BJ (cell line): ENCODE measurements around the gene ALKBH8. TPM values are rescaled to one million over a fixed set of nuclear protein-coding genes. Genes with fewer than 3 reads are reported as not detected.
"Not testable (repeated sequence)": the region's sequence is repeated elsewhere in the genome, so short reads cannot be mapped to it uniquely, and the experiment has no call there.

Source experiments
- CTCF ChIA-PET: fragments of 350-600 bp; formaldehyde crosslinking; extraction: SDS; loops from one replicate; lab custom pipeline; 2021; ENCODE audit warnings: antibody characterized with exemption, inconsistent platforms; lab: Yijun Ruan, JAX
- POLR2A ChIA-PET: fragments of 300-600 bp; sonication (Branson Sonifier 250); formaldehyde crosslinking; extraction: SDS; loops from one replicate; lab custom pipeline; 2021; ENCODE audit warnings: antibody characterized with exemption; lab: Charles Lee
- DNase-seq: peaks from one replicate; pipeline ENCODE4 v3.0.0-alpha.2; 2011; ENCODE audit warnings: low read depth
- H3K27me3 ChIP-seq: 2 replicates; pipeline ENCODE4 v1.6.0; 2011; ENCODE audit warnings: low read length; ENCODE audit not compliant: control insufficient read depth, insufficient read depth
- H3K36me3 ChIP-seq: 2 replicates; pipeline ENCODE4 v1.5.1; 2011; ENCODE audit warnings: low read length; ENCODE audit not compliant: control insufficient read depth, insufficient read depth
- H3K4me3 ChIP-seq: 2 replicates; pipeline ENCODE4 v1.5.1; 2011; ENCODE audit warnings: low read depth, mild to moderate bottlenecking, control low read depth, low read length
- polyA plus RNA-seq: library from polyadenylated mRNA; depleted of rRNA; stranded (reverse); fragments of >200 nt; gene quantifications from 2 replicates; pipeline ENCODE4 v1.2.3, GENCODE V29; 2011
- TF ChIP-seq, protein P1 (sequence below): IDR thresholded peaks from 2 replicates; pipeline ENCODE4 v1.5.1; 2011; ENCODE audit warnings: low read depth, mild to moderate bottlenecking, control low read depth, inconsistent platforms, low read length, moderate library complexity; ENCODE audit not compliant: insufficient read depth

ALKBH8 gene
- polyA plus RNA-seq, 1 experiment, result 2.9 TPM

DNA sequence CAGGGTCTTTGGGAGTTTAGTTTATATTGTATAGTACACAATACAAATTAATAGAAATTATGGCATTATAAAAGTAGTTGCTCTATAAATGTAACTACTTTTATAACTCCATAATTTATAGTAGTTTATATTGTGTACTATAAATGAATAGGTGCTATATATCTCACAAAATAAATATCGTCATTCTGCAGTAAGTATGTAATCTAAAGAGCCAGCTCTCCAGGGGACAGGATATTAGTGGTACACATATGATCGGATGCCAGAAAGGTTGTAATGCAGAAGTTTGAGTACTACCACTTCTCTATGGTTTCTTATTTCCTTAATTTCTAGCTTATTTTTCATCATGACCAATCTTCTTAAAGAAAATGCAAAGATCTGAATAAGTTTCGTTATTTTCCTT, 87.7 kb downstream of the ALKBH8 start:
- ChIA-PET CTCF (interaction anchor here (1.2 kb wide), 1 partner anchor 10 kb away, joined by 3 read pairs; no protein-coding TSS in a partner anchor), POLR2A (no interaction called here)
- TF ChIP-seq, protein P1, sequence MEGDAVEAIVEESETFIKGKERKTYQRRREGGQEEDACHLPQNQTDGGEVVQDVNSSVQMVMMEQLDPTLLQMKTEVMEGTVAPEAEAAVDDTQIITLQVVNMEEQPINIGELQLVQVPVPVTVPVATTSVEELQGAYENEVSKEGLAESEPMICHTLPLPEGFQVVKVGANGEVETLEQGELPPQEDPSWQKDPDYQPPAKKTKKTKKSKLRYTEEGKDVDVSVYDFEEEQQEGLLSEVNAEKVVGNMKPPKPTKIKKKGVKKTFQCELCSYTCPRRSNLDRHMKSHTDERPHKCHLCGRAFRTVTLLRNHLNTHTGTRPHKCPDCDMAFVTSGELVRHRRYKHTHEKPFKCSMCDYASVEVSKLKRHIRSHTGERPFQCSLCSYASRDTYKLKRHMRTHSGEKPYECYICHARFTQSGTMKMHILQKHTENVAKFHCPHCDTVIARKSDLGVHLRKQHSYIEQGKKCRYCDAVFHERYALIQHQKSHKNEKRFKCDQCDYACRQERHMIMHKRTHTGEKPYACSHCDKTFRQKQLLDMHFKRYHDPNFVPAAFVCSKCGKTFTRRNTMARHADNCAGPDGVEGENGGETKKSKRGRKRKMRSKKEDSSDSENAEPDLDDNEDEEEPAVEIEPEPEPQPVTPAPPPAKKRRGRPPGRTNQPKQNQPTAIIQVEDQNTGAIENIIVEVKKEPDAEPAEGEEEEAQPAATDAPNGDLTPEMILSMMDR, result no peak
- no peak for DNase-seq
- no peaks in the 10 kb centered on the region for H3K36me3 ChIP-seq
- no peak overlapping the region for H3K4me3 ChIP-seq
- H3K27me3 ChIP-seq, result peaks cover 2% of the 10 kb centered on the region; the same call in 1 of the 2 replicates

DNA sequence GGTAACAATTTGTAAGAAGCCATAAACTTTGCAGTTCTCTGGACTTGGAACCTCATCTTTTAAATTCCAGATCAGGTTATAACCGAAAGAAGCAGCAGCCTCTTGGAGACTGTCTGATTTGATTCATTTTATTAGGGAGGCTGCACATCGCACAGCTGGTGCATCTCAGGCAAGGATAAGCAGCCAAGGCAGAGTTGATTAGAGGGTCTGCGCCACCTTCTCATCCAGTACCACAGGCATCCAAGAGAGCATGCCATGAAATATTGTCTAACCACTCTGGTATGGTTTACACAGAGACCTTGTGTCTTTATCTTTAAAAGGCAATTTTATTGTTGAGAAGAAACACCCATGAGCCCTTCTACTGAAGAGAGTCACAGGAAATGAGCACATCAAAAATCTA, 91.7 kb downstream of the ALKBH8 start:
- ChIA-PET CTCF (no interaction called here), POLR2A (no interaction called here)
- H3K4me3 ChIP-seq, result no peak overlapping the region
- peaks cover 2% of the 10 kb centered on the region; the same call in 1 of the 2 replicates for H3K27me3 ChIP-seq
- no peak for DNase-seq
- TF ChIP-seq, protein P1, result no peak
- no peaks in the 10 kb centered on the region for H3K36me3 ChIP-seq

DNA sequence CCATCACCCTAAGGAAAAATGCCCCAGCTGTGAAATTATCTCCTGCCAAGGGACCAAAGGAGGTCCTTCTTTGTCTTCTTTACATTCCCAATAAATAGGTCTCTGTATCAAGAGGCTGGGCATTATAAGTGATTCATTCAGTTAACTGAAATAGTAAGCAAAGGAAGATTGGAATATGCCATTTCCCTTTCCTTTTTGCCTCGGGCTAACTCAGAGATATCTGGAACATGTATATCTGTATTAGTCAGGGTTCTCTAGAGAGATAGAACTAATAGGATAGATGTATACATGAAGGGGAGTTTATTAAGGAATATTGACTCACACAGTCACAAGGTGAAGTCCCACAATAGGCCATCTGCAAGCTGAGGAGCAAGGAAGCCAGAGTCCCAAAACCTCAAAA, 92.6 kb downstream of the ALKBH8 start:
- no peak for DNase-seq
- peaks cover 2% of the 10 kb centered on the region; the same call in 1 of the 2 replicates for H3K27me3 ChIP-seq
- TF ChIP-seq, protein P1, result no peak
- ChIA-PET POLR2A (no interaction called here), CTCF (interaction anchor here (1.7 kb wide), 1 partner anchor 15 kb away, joined by 5 read pairs; the partner anchor contains the start of gene CWF19L2)
- H3K36me3 ChIP-seq, result no peaks in the 10 kb centered on the region
- H3K4me3 ChIP-seq, result no peak overlapping the region

DNA sequence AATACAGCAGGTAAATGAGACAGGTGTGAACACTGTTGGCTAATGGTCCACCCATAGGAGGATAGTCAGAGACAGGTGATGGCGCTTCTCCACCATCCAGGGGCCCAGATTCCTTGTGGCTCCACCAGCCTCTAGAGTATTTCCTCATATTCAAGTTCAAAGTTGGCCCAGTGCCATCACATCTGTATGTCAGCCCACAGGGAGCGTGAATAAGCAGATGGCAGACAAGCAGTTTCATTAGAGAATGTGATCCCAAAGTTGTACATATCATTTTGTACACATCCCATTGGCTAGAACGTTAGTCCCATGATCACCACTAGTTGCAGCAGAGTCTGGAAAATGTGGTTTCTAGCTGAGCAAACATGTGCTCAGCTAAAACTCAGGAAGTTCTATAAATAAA, 96.9 kb downstream of the ALKBH8 start:
- POLR2A ChIA-PET, result no interaction called here
- TF ChIP-seq, protein P1, result no peak
- CTCF ChIA-PET, result interaction anchor here (1.2 kb wide), 1 partner anchor 9 kb away, joined by 3 read pairs; no protein-coding TSS in a partner anchor
- no peak for DNase-seq
- Histone ChIP-seq H3K4me3 (no peak overlapping the region), H3K36me3 (no peaks in the 10 kb centered on the region), H3K27me3 (no peaks in the 10 kb centered on the region)

DNA sequence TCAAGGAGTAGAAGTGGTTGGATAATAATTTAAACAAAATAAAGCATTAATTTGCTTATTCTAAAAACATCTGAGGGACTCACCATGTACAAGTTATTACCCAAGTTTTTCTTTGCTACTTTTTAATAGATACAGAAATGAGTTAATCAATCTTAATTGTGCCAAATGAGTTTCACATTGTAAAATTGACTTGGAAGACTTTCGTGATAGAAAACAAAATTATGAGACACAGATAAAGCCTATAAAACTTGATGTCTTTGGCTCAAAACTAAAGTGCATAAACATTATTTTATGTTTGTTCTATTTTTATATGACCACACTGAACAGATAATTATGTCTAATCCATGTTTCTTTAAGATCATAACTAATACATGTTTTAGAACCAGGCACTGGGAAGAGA, 97.8 kb downstream of the ALKBH8 start:
- ChIA-PET POLR2A (no interaction called here), CTCF (interaction anchor here (1.2 kb wide), 1 partner anchor 10 kb away, joined by 3 read pairs; no protein-coding TSS in a partner anchor)
- Histone ChIP-seq H3K27me3 (no peaks in the 10 kb centered on the region), H3K36me3 (no peaks in the 10 kb centered on the region), H3K4me3 (no peak overlapping the region)
- DNase-seq, result no peak
- TF ChIP-seq, protein P1, result no peak

DNA sequence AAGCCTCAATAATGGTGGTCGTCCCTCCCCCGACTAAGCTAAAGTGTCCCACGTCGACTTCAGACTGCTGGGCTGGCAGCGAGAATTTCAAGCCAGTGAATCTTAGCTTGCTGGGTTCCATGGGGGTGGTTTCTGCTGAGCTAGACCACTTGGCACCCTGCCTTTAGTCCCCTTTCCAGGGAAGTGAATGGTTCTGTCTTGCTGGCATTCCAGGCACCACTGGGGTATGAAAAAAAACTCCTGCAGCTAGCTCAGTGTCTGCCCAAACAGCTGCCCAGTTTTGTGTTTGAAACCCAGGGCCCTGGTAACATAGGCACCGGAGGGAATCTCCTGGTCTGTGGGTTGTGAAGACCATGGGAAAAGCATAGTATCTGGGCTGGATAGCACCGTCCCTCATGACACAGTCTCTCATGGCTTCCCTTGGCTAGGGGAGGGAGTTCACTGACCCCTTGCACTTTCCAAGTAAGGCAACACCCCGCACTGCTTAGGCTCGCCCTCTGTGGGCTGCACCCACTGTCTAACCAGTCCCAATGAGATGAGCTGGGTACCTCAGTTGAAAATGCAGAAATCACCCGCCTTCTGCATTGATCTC, 99.2 kb downstream of the ALKBH8 start:
- CTCF ChIA-PET, POLR2A ChIA-PET, H3K4me3 ChIP-seq, H3K36me3 ChIP-seq, DNase-seq, H3K27me3 ChIP-seq: not testable (repeated sequence)
